CD4-positive, CD25-positive, alpha-beta regulatory T cell (primary cell): ENCODE results near the gene ALMS1. TPM values are rescaled to one million over a fixed set of nuclear protein-coding genes. Genes with fewer than 3 reads are reported as not detected.
"Not testable (repeated sequence)": the region's sequence is repeated elsewhere in the genome, so short reads cannot be mapped to it uniquely, and the experiment has no call there.

Experiments used
- ATAC-seq, 2 donors: fragments of 150-1000 bp; cut with Tn5 transposase; one replicate each; pipeline ENCODE4 v1.10.0; 2021; ENCODE audit warnings: low read depth in 2 of 2, moderate number of reproducible peaks in 2 of 2, moderate library complexity in 1 of 2
- DNase-seq, 3 donors: peaks; one replicate each; pipeline versions ENCODE4 v3.0.0 to v3.0.0-alpha.2; 2012 to 2022; ENCODE audit warnings: mixed read lengths in 1 of 3
- H3K27ac ChIP-seq: one replicate; pipeline ENCODE4 v1.7.0; 2013; ENCODE audit warnings: mild to moderate bottlenecking, low read length; ENCODE audit not compliant: insufficient read depth, poor library complexity, severe bottlenecking
- H3K27me3 ChIP-seq: one replicate; pipeline ENCODE4 v1.7.0; 2013; ENCODE audit warnings: low read length; ENCODE audit not compliant: control insufficient read depth, insufficient read depth
- H3K36me3 ChIP-seq: one replicate; pipeline ENCODE4 v1.7.0; 2013; ENCODE audit warnings: mild to moderate bottlenecking, low read length, moderate library complexity; ENCODE audit not compliant: control insufficient read depth, insufficient read depth
- H3K4me1 ChIP-seq: 2 replicates; pipeline ENCODE4 v1.7.0; 2013; ENCODE audit warnings: mild to moderate bottlenecking, low read length; ENCODE audit not compliant: insufficient read depth, control insufficient read depth, poor library complexity, severe bottlenecking
- H3K4me3 ChIP-seq: one replicate; pipeline ENCODE4 v1.7.0; 2013; ENCODE audit warnings: low read depth, mild to moderate bottlenecking, low read length, moderate library complexity
- H3K9me3 ChIP-seq, 2 experiments: 1 replicate in 1 of 2; 2 replicates in 1 of 2; pipeline ENCODE4 v1.7.0; 2013; ENCODE audit warnings: low read length in 2 of 2, mild to moderate bottlenecking in 1 of 2, moderate library complexity in 1 of 2; ENCODE audit not compliant: control insufficient read depth in 2 of 2
- H3K27ac Mint-ChIP-seq, 3 donors: one replicate each; pipeline ENCODE4 v1.8.0; 2020 to 2022; ENCODE audit warnings: mild to moderate bottlenecking in 3 of 3, mixed read lengths in 3 of 3, moderate library complexity in 2 of 3
- H3K27me3 Mint-ChIP-seq: one replicate; pipeline ENCODE4 v1.8.0; 2022; ENCODE audit warnings: mild to moderate bottlenecking, mixed read lengths
- H3K36me3 Mint-ChIP-seq: one replicate; pipeline ENCODE4 v1.8.0; 2020; ENCODE audit warnings: mixed read lengths
- H3K4me1 Mint-ChIP-seq, 4 donors: one replicate each; pipeline ENCODE4 v1.8.0; 2020 to 2022; ENCODE audit warnings: mixed read lengths in 4 of 4, mild to moderate bottlenecking in 1 of 4
- H3K4me3 Mint-ChIP-seq, 4 donors: one replicate each; pipeline ENCODE4 v1.8.0; 2020 to 2022; ENCODE audit warnings: mild to moderate bottlenecking in 4 of 4, mixed read lengths in 4 of 4, moderate library complexity in 3 of 4
- H3K9me3 Mint-ChIP-seq, 7 donors: one replicate each; pipeline ENCODE4 v1.8.0; 2020 to 2022; ENCODE audit warnings: mixed read lengths in 7 of 7, mild to moderate bottlenecking in 3 of 7, moderate library complexity in 2 of 7
- polyA plus RNA-seq, 4 donors: library from polyadenylated mRNA; unstranded; fragments of 300-500 nt; fragmentation: Illumina TruSeq; gene quantifications; one replicate each; pipeline ENCODE4 v1.2.3, GENCODE V29; 2021
- total RNA-seq: library from RNA; stranded (reverse); gene quantifications from one replicate; pipeline ENCODE4 v1.2.3, GENCODE V29; 2022

Gene ALMS1
- total and polyA plus RNA-seq, 5 donors from 2014 or later = 1.6 to 29.3 (median 2.7) TPM

DNA sequence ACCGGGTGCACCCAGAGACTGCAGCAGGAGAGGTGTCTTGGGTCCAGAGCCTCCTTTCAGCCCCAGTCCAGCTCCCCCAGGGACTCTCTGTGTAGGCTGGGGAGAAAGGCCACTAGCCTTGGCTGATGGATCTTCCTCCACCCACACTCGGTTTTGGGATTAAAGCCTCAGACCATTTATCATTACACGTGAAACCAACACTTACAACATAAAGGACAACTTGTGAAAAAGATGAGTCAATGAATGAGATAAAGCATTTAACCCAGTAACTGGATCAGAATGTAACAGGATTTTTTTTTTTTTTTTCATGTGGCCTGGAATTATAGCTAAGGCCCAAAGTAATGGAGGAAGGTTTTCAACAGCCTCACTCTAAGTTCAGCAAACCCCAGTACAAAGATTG is 224.5 kb downstream of the ALMS1 start:
- Mint-ChIP-seq H3K4me1 (no peaks in the 10 kb centered on the region), H3K4me3 (no peak overlapping the region), H3K9me3 (peaks cover 0 to 2% (median 0%) of the 10 kb centered on the region in 7 donors), H3K27me3 (no peaks in the 10 kb centered on the region), H3K36me3 (peaks cover 27% of the 10 kb centered on the region), H3K27ac (no peak overlapping the region)
- Histone ChIP-seq H3K9me3 (no peaks in the 10 kb centered on the region), H3K27me3 (no peaks in the 10 kb centered on the region), H3K4me1 (no peaks in the 10 kb centered on the region), H3K4me3 (no peak overlapping the region), H3K36me3 (no peaks in the 10 kb centered on the region), H3K27ac (no peak overlapping the region)
- DNase-seq (no peak), ATAC-seq (no peak)

DNA sequence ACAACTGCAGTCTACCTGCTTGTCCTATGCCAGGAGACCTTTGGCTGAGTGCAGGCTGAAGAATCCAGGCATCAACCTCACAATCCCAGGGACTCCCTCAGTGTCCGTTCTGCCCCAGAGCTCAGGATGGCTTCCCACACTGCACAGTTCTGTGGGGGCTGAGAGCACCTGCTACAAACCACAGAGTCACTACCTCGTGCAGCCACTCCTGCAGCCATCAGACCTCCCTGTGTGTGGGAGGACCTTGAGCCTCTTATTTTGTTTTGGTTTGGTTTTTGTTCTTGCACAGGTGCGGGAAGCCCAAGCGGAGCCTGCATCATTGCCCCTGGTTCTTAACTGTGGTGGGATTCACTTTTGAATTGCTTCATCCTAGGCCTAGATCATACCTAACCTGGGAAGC is 225.6 kb downstream of the ALMS1 start:
- H3K4me1 Mint-ChIP-seq = no peaks in the 10 kb centered on the region
- H3K4me3 ChIP-seq = no peak overlapping the region
- no peaks in the 10 kb centered on the region for H3K27me3 ChIP-seq
- no peak overlapping the region for H3K4me3 Mint-ChIP-seq
- no peaks in the 10 kb centered on the region for H3K36me3 ChIP-seq
- peaks cover 30% of the 10 kb centered on the region for H3K36me3 Mint-ChIP-seq
- no peaks in the 10 kb centered on the region for H3K4me1 ChIP-seq
- no peaks in the 10 kb centered on the region for H3K9me3 ChIP-seq
- ATAC-seq (no peak), DNase-seq (no peak)
- peak overlapping the region in 1 of 3 donors; percentile 43 for H3K27ac Mint-ChIP-seq
- peaks cover 0 to 2% (median 0%) of the 10 kb centered on the region in 7 donors for H3K9me3 Mint-ChIP-seq
- H3K27me3 Mint-ChIP-seq = no peaks in the 10 kb centered on the region
- no peak overlapping the region for H3K27ac ChIP-seq

DNA sequence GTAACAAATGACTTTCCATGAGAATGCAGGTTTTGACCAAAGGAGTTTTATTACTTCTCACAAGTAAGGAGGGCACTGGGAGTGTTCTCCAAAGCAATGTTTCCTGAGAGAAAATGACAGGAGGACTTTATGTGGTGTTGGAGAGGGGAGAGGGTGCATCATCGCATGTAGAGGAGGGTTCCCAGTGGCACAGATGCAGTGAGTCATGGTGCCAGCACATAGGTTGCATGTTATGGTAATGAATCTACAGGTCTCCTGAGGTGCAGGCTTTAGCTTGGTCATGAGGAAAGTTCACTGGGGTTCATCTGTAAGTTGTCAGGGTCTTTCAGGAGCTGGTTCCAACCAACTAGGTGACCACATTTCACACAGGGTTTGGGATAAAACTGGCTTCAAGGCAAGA is 226.2 kb downstream of the ALMS1 start:
- no peaks in the 10 kb centered on the region for H3K4me1 ChIP-seq
- no peaks in the 10 kb centered on the region for H3K9me3 ChIP-seq
- Mint-ChIP-seq H3K9me3 (peaks cover 0 to 2% (median 0%) of the 10 kb centered on the region in 7 donors), H3K36me3 (peaks cover 25% of the 10 kb centered on the region), H3K27me3 (no peaks in the 10 kb centered on the region), H3K4me1 (no peaks in the 10 kb centered on the region), H3K27ac (no peak overlapping the region), H3K4me3 (no peak overlapping the region)
- no peak overlapping the region for H3K27ac ChIP-seq
- no peak for ATAC-seq
- no peak for DNase-seq
- no peaks in the 10 kb centered on the region for H3K36me3 ChIP-seq
- H3K4me3 ChIP-seq = no peak overlapping the region
- no peaks in the 10 kb centered on the region for H3K27me3 ChIP-seq

DNA sequence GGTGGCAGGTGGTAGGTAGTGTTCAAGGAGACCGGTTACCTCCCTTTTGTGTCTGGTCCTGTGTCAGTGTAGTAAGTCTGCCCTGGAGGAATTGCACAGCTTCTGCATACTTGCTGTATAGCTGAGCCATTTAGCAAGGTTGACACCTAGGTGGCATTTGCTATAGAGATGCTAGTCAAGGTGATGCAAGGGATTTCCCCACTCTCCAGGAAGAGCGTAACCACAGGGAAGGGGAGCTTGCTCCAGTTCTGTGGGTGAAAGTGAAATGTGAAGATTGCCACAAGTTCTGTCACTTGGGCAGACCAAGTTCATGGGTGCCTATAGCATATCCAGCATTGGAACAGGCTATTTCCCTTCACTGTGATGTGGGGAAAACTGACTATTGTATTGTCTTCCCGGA is 228.5 kb downstream of the ALMS1 start:
- H3K27me3 Mint-ChIP-seq = no peaks in the 10 kb centered on the region
- Histone ChIP-seq H3K4me3 (no peak overlapping the region), H3K4me1 (no peaks in the 10 kb centered on the region), H3K9me3 (no peaks in the 10 kb centered on the region), H3K27ac (no peak overlapping the region), H3K36me3 (no peaks in the 10 kb centered on the region), H3K27me3 (no peaks in the 10 kb centered on the region)
- H3K4me3 Mint-ChIP-seq = no peak overlapping the region
- ATAC-seq (no peak), DNase-seq (no peak)
- peaks cover 13% of the 10 kb centered on the region for H3K36me3 Mint-ChIP-seq
- no peaks in the 10 kb centered on the region for H3K4me1 Mint-ChIP-seq
- H3K9me3 Mint-ChIP-seq = no peaks in the 10 kb centered on the region
- no peak overlapping the region for H3K27ac Mint-ChIP-seq

DNA sequence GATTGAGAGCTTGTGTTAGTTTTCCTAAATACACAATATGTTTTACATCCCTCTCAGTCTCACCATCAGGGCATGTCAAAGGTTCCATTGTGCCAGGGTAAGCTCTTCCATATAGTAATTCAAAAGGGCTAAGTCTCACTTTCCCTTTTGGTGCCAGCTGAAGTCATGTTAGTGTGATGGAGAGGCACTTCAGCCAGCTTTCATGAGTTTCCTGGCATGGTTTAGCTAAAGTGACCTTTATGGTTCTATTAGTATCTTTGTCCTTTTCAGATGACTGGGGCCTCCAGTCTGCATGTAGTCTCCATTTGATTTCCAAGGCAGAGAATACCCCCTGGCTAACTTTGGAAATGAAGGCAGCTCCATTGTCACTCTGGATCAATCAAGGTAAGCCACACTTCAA is 229.4 kb downstream of the ALMS1 start:
- H3K4me3 Mint-ChIP-seq = no peak overlapping the region
- H3K4me1 Mint-ChIP-seq = no peaks in the 10 kb centered on the region
- H3K9me3 ChIP-seq = no peaks in the 10 kb centered on the region
- no peaks in the 10 kb centered on the region for H3K36me3 ChIP-seq
- no peaks in the 10 kb centered on the region for H3K27me3 ChIP-seq
- H3K27ac ChIP-seq = no peak overlapping the region
- no peaks in the 10 kb centered on the region for H3K4me1 ChIP-seq
- no peaks in the 10 kb centered on the region for H3K27me3 Mint-ChIP-seq
- ATAC-seq (no peak), DNase-seq (no peak)
- no peak overlapping the region for H3K4me3 ChIP-seq
- peaks cover 10% of the 10 kb centered on the region for H3K36me3 Mint-ChIP-seq
- no peak overlapping the region for H3K27ac Mint-ChIP-seq
- H3K9me3 Mint-ChIP-seq = no peaks in the 10 kb centered on the region

DNA sequence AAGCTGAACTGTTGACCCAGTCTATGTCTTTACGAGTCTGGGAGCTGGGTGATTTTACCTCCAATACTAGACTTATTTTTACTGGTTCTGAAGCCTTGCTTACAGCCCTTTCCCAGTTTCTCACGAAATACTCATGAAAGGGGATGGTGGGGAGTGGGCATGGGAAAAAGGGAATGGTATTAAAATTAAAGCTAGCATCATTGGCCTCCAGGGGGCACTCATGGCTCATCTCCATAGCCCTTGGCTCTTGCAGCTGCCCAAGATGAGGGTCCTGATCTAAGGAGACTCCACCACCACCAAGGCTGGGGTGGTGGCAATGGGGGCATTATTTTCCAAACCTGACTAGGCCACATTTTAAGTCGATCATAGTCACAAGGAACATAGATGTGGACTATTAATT is 234.3 kb downstream of the ALMS1 start:
- not testable (repeated sequence) for H3K9me3 ChIP-seq, H3K36me3 Mint-ChIP-seq, H3K27me3 Mint-ChIP-seq, H3K27ac Mint-ChIP-seq, H3K4me1 ChIP-seq, H3K4me3 Mint-ChIP-seq, H3K4me3 ChIP-seq, H3K9me3 Mint-ChIP-seq, ATAC-seq, H3K4me1 Mint-ChIP-seq, H3K27me3 ChIP-seq, H3K36me3 ChIP-seq, H3K27ac ChIP-seq, DNase-seq

DNA sequence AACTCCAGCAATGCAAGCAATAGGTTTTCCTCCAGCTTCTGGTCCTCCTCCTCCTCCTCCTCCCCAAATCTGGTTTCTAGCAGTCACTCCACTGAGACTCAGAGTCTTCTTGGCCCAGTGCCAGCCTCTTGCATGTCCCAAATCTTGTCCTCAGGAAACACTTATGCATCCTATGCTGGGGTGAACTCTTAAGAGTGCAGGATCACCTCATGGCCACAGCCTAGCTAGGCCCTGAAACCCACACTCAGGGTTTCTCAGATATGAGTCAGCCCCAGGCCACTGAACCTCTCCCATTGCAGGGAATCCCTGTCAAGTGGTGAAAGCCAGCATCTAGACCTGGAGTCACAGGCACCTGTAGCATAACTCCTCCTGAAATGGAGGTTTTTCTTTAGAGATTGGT is 238.4 kb downstream of the ALMS1 start:
- H3K9me3 Mint-ChIP-seq = peaks cover 0 to 13% (median 1%) of the 10 kb centered on the region in 7 donors
- not testable (repeated sequence) for H3K4me3 ChIP-seq, H3K4me1 ChIP-seq, H3K36me3 Mint-ChIP-seq, H3K36me3 ChIP-seq, H3K9me3 ChIP-seq, H3K27ac ChIP-seq, H3K4me3 Mint-ChIP-seq, ATAC-seq, H3K27me3 Mint-ChIP-seq, DNase-seq, H3K4me1 Mint-ChIP-seq, H3K27me3 ChIP-seq, H3K27ac Mint-ChIP-seq

DNA sequence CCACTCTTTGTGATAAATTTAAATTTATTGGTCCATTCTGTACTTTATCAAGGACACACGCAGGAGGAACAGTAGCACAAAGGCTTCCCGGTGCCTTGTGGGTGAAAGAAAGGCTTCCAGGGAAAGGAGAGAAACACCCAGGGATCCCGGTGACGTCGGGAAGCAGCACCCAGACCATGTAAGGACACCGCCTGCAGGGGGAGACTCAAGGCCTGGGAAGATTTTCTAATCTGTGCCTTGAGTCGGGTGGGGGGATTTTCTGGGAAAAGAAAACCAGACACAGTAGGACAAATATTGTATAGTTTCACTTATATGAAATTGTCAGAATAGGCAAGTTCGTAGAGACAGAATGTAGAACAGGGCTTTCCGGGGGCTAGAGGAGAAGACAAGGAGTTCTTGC is 239.0 kb downstream of the ALMS1 start:
- H3K4me3 Mint-ChIP-seq, H3K9me3 ChIP-seq, H3K27ac ChIP-seq, H3K27me3 Mint-ChIP-seq, H3K4me3 ChIP-seq, H3K27ac Mint-ChIP-seq, DNase-seq, H3K4me1 ChIP-seq, H3K36me3 ChIP-seq, H3K27me3 ChIP-seq, H3K36me3 Mint-ChIP-seq, H3K4me1 Mint-ChIP-seq, ATAC-seq: not testable (repeated sequence)
- H3K9me3 Mint-ChIP-seq = peaks cover 0 to 13% (median 1%) of the 10 kb centered on the region in 7 donors
